Endometrial microvascular endothelial cells (primary cell): ENCODE results near the gene TXNDC8. TPM values are rescaled to one million over a fixed set of nuclear protein-coding genes. Genes with fewer than 3 reads are reported as not detected.

Source experiments
- in situ Hi-C: cut with HindIII; loops from 2 replicates; pipeline ENCODE4 v1.10.0; 2017; ENCODE audit warnings: low sequenced_read_pairs, low pct_unique_long_range_greater_than_20kb; ENCODE audit errors: inconsistent ontology term
- total RNA-seq: library from RNA; depleted of rRNA; stranded (reverse); fragments of >200 nt; gene quantifications from one replicate; pipeline ENCODE4 v1.2.3, GENCODE V29; 2015; ENCODE audit errors: inconsistent ontology term

TXNDC8 gene
- total RNA-seq, 1 donor from 2014 or later: not detected

- in situ Hi-C loops: no loop called here
Observed at GRCh38 chr9:110255463-110256379, 81.9 kb downstream of the TXNDC8 start.

GRCh38 chr9:110255034-110255462 lies 82.6 kb downstream of the TXNDC8 start:
- in situ Hi-C loops: no loop called here

- in situ Hi-C loops: no loop called here
Observed at GRCh38 chr9:110254500-110254899, 83.2 kb downstream of the TXNDC8 start.

Other genes with a start within 250 kb of the TXNDC8 start
- gene C9orf152, start 129.7 kb downstream of the TXNDC8 start, total RNA-seq: not detected
- gene TXN, start 81.4 kb downstream of the TXNDC8 start, total RNA-seq: 256 TPM
- gene SVEP1, start 241.9 kb upstream of the TXNDC8 start, total RNA-seq: not detected